ENCODE measurements around the gene BAIAP2L1.

BAIAP2L1 gene

DNA sequence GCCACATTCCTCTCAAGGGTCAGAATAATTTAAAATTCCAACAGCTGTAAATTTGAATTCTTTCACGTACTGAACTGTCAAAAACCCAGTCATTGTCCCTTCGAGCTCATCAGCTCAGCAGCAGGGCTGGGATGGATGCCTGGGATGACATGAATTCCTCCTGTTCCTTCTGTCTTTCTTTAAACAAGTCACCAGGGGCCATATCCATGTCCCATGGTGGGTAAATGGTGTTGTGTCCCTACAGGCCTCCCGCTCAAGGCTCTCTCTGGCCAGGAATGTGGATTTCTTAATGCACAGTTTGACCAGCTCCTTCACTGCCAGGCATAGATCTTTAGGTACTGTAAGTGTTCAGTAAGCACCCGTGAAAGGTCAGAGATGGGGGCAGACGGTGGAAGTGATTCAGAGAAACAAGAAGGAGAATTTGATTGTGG lies 135.0 kb downstream of the BAIAP2L1 start:
- DNase-seq: no peak

DNA sequence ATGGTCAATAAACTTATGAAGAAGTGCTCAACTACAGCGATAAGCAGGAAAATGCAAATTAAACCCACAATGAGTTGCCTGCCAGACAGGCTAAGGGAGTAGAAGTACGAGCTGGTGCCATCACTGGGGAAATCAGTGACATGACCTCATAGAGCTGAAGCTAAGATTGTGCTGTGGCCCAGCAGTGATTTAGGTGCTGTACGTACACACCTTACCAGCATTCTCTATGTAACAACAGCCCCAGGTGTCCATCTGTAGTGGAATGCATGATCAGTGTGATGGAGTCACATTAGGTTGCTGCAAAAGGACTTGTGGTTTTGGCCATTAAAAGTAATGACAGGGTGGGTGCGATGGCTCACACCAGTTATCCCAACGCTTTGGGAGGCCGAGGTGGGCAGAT lies 143.2 kb downstream of the BAIAP2L1 start:
- DNase-seq: no peak

DNA sequence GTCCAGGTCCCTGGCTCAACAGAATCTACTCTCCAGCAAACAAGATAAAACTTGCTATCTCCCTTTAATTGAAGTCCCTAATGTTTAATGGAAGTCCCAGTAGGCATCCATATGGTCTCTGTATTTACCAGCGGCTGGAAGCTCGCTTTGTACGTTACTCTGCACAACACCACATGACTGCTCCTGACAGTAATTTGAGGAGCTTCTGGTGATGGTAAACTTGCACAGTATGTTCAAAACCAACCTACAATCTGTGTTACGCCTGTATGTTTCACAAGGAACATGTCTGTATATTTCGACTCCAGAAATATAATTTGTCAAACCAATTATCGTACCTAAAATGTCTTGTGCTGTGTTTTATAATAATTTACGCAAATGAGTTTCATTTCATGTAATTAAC lies 144.5 kb downstream of the BAIAP2L1 start:
- no peak for DNase-seq

DNA sequence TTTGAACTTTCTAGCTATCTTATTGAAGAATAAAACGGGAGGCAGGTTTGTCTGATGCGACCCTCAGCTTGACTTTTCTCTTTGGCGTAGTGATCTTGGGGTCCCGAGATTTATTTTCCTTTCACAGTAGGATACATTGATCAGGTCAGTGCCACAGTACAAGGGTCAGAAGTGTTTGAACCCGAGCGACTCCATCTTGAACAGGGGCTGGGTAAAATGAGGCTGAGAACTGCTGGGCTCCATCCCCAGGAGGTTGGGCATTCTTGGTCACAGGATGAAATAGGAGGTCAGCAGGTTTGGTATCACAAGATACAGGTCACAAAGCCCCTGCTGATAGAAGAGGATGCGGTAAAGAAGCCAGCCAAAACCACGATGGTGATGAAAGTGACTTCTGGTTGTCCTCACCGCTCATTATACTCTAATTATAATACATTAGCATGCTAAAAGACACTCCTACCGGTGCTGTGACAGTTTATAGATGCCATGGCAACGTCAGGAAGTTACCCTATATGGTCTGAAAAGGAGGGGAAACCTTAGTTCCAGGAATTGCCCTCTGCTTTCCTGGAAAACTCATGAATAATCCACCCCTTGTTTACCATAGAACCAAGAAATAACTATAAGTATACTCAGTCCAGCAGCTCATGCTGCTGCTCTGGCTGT lies 145.8 kb downstream of the BAIAP2L1 start:
- no peak for DNase-seq

DNA sequence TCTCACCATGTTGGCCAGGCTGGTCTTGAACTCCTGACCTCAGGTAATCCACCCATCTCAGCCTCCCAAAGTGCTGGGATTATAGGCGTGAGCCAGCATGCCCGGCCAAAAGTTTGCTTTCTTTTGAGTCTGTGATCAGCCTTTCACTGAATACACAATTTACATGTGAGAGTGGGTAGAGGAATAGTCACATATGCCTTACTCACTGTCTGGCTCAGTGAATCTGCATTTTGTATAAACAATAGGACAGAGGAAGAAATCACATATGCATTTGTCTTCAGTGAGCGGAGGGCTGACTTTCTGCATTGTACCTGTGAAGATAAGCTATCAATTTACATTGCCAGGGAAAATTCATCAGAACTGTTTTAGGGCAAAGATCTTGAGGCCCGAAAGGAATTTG lies 146.4 kb downstream of the BAIAP2L1 start:
- DNase-seq: no peak

DNA sequence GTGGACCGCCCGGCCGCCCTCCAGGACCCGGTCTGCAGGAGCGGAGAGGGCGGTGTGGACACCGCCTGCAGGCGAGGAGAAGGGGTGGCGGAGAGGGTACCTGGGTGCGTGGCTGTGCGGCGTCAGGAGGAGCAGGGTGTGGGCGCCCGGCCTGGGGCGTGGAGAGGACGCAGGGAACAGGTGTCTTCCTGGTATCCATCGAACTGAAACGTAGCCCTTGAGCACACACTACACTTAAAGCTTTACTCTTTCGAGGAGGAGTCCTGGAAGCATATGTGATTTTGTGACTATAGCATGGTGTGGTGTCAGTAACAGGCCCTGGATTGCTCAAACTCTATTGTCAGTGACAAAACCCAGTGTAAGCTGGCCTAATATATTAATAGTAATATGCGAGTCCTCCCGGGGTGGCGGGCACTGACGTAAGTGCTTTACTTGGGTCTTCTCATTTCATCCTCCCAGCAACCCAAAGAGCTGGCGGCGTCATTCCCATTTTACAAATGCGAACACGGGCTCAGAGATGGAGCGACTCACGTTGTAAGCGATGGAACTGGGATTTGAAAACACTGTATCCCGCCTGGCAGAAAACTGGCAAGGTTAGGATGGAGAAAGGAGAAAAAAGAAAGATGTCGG lies 148.3 kb downstream of the BAIAP2L1 start:
- DNase-seq: no peak

DNA sequence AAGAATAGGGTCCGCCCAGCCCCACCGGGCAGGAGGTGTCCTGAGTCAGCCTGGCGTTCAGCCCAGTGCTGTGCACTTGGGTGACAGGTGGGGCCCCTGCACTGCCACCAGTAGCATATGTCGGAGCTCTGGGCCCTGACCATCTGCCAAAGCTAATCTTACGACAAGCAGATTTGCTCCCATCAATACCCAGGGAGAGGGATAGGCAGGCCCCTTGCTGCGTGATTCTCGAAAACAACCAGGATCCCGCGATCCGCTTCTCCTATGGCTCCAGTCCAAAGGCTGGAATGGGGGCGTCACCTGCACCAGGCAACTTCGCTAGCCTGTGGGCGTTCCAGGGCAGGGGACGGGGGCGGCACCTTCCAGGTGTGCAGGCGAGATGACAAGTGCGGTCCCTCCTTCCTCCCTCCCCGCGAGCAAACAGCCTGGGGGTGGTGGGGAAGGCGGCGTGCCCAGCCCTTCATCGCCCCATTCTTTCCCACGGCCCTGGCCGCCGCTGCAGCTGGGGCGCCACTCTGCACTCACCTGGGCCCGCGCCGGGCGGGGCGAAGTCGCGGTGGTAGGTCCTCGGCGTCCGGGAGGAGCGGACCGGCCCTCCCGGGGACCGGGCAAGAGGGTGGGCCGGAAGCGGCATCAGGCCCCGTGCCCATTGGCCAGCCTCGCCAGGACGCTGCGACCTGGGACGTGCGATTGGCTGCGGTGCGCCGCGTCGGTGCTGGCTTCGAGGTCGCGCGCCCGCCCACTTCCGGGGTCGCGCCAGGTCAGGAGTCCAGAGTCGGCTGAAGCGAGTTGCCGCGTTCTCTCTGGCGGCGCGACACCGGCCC lies 149.1 kb downstream of the BAIAP2L1 start, which contains the start of gene TECPR1:
Gene TECPR1 (minus strand): TSS at position 632 of the 824 bp plus-strand sequence. CDS start 6,086 bp downstream, outside the sequence.
- DNase-seq: peak; percentile 95 to 98 (median 98)

DNA sequence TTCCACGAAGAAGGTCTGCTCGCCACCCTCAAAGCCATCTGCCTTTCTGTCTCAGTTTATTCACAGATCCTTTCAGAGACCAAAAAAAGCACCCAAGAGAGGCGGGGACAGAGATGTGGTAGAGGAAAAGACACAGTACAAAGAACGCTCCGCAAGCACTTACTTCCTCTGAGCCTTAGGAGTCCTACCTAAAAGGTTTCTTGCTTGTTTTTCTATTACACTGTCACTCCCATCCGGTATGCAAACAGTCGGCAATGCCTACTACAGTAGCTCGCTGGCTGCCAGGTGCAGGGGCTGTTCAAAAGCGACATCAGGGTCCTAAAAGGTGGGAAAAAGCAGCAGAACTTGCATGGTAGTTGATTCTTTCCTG lies 149.7 kb downstream of the BAIAP2L1 start:
- DNase-seq: peak in 1 of 4 experiments; percentile 27

DNA sequence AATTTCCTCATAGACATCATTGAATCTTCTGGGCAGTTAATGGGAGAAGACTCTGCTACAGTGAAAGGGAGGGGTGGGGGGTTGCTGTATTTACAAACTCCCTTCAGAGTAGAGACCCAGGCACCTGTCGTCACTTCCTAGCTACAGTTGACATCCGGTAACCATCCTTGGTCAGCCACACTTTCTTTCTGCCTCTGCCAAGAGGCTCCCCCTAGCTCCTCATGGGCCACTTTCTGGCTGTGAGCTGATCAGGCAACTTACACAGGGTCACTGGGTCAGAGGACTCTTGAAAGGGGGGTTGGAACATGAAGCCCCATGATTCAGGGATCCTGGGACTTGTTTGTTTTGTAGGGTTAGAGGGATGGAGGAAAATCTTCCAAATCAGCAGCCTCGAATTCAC lies 150.1 kb downstream of the BAIAP2L1 start:
- DNase-seq: no peak

DNA sequence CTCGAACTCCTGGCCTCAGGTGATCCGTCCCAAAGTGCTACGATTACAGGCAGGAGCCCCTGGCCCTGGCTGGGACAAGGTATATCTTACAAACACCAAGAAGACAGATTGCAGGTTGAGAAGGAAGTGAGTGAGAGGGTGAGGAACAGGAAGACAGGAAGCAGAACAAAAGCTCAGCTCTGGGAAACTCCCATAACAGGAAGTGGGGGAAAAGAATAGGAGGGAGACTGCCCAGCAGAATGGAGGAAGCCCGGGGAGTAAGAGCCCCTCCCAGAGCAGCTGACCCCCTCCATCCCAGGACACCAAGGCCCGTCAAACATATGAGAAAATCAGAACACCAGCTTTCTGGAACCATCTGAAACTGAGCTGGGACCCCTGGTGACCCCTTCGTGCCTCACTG lies 151.8 kb downstream of the BAIAP2L1 start:
- DNase-seq: peak; percentile 32 to 76 (median 70)

DNA sequence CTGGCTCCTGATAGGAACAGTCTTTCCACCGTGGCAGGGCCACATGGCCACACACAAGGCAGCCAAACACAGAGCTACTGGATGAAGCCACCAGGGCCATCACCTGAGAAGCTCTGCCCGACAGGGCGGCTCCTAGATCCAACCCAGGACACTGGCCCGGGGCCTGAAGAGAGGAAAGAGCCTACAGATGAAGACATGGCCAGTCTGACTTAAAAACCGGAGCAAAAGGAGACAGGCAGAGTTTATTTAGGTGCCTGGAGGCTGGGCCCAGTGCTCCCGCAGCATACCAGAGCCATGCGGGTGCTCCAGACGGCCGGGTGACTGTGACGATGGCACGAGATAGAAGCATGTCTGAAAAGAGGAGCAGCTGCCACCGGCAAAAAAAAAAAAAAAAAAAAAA lies 152.7 kb downstream of the BAIAP2L1 start:
- no peak for DNase-seq

DNA sequence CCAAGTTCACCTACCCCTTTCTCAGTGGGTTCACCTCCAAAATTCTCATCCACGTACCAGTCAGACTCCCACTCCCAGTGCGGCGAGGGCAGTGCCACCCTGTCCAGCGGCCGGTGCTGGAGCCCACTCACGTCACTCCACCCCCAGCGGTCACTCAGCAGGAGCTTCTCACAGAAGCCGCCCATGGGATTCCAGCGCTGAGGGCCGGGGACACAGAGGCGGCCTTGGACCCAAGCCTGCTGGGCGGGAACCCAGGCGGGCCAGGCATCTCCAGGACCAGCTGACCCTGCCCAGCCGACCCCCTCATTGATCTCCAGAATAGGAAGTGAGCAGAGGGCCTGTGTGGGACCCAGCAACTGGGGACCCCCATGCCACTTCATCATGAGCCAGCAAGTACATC lies 156.0 kb downstream of the BAIAP2L1 start:
- DNase-seq: no peak

DNA sequence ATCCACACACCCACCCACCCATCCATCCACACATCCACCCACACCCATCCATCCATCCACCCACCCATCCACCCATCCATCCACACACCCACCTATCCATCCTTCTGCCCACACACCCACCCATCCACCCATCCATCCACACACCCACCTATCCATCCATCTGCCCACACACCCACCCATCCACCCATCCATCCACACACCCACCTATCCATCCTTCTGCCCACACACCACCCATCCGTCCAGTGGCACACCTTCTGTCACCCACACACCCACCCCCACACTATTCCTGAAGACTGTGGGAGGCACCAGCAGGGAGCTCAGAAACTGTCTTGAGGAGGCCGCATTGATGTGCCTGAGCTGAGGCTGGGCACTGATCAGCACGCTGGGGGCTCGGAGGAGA lies 158.0 kb downstream of the BAIAP2L1 start:
- no peak for DNase-seq

DNA sequence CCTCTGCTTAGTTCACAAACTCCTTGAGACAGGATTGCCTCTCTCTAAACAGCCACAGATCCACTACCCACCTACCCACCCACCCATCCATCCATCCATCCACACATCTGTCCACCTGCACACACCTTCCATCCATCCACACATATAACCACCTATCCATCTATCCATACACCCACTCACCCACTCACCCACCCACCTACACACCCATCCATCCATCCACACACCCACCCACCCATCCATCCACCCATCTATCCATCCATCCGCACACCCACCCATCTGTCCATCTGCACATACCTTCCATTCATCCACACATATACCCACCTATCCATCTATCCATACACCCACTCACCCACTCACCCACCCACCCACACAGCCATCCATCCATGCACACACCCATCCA lies 158.5 kb downstream of the BAIAP2L1 start:
- DNase-seq: no peak

DNA sequence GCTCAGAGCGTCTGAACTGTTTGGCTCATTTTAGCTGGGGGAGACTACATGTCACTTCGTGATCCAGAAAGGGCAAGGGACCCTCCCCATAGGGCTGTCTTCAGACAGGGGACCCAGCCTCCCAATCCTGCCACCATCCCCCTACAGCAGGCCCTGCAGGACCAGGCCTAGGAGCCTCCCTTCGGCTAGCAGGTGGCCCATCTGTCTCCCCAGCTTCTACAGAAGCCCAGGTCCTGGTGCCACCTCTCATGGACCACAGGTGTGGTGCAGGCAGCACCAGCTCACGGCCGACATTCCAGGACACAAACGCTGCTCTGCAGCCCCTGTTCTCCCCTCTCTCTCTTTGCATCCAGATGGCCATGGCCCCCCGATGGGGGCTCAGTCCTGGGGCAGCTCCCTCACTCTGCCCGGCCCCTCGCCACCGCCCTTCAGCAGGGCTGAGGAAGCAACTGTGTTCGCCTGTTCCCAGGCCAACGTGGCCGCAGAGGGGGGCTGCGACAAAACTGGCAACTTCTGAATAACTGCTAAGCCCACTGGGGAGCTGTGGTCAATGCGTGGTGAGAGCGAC lies 159.1 kb downstream of the BAIAP2L1 start:
- DNase-seq: no peak

Data from suppressor macrophage (primary cell).